Uterus (tissue), 4 donors: ENCODE data around the gene SLC36A4. TPM values are rescaled to one million over a fixed set of nuclear protein-coding genes. Genes with fewer than 3 reads are reported as not detected.

ENCODE experiments used
- DNase-seq, 2 donors: peaks; one replicate each; pipeline ENCODE4 v3.0.0-alpha.2; 2019 to 2020
- H3K27ac ChIP-seq, 2 donors: fragments of 200-600 bp; sonication (generic); 1 replicate in 1 of 2; 2 replicates in 1 of 2; pipeline ENCODE4 v1.5.1; 2016 to 2018
- H3K27me3 ChIP-seq, 2 donors: fragments of 200-600 bp; sonication (generic); one replicate each; pipeline ENCODE4 v1.5.1; 2018 to 2019; ENCODE audit warnings: control low read depth in 1 of 2
- H3K36me3 ChIP-seq, 2 donors: fragments of 200-600 bp; sonication (generic); one replicate each; pipeline ENCODE4 v1.5.1; 2019; ENCODE audit warnings: control low read depth in 1 of 2
- H3K4me1 ChIP-seq, 2 donors: fragments of 200-600 bp; sonication (generic); one replicate each; pipeline ENCODE4 v1.5.1; 2018 to 2019; ENCODE audit warnings: control low read depth in 1 of 2
- H3K4me3 ChIP-seq, 2 donors: fragments of 200-600 bp; sonication (generic); 1 replicate in 1 of 2; 2 replicates in 1 of 2; pipeline ENCODE4 v1.5.1; 2018 to 2019; ENCODE audit warnings: mild to moderate bottlenecking in 1 of 2
- H3K9me3 ChIP-seq, 2 donors: fragments of 200-600 bp; sonication (generic); one replicate each; pipeline ENCODE4 v1.5.1; 2019; ENCODE audit warnings: control low read depth in 1 of 2
- CTCF ChIP-seq, 4 experiments: fragments of 200-600 bp in 2 of 4; fragments of 450-650 bp in 2 of 4; sonication (generic) in 2 of 4; IDR thresholded peaks; one replicate each; pipeline ENCODE4 v1.5.1; 2016 to 2019; ENCODE audit warnings: antibody characterized with exemption in 4 of 4, mild to moderate bottlenecking in 2 of 4, moderate library complexity in 1 of 4
- POLR2A ChIP-seq, 2 donors: fragments of 450-650 bp; IDR thresholded peaks; one replicate each; pipeline ENCODE4 v1.6.1; 2016; ENCODE audit warnings: antibody characterized with exemption in 2 of 2, mild to moderate bottlenecking in 1 of 2, moderate library complexity in 1 of 2
- intact Hi-C: fragments of 100-400 bp; cut with DNase I; formaldehyde crosslinking; loops from one replicate; pipeline ENCODE4 v1.15.1; 2023; ENCODE audit warnings: low total_unique reads
- total RNA-seq, 4 donors: library from RNA; depleted of rRNA in 3 of 4; stranded (reverse); fragments of >200 nt in 3 of 4; gene quantifications; one replicate each; pipeline versions ENCODE4 v1.1.0 to v1.2.4, GENCODE V29; 2014 to 2023
- donor health status: DM: yes; HTN: yes; CAD: no.

The SLC36A4 gene
- total RNA-seq, 4 donors from 2014 or later = 24.5 to 49.4 (median 29.4) TPM

GRCh38 chr11:93236741-93237675 is 39.2 kb upstream of the SLC36A4 start:
- H3K9me3 ChIP-seq = no peaks in the 10 kb centered on the region
- H3K27ac ChIP-seq = no peak overlapping the region
- no peaks in the 10 kb centered on the region for H3K27me3 ChIP-seq
- no peak overlapping the region for H3K4me3 ChIP-seq
- no peaks in the 10 kb centered on the region for H3K4me1 ChIP-seq
- intact Hi-C loops = loop anchor here (10.0 kb wide), 1 partner anchor 418 kb away; no protein-coding TSS in a partner anchor
- no peak for DNase-seq
- peak in 3 of 4 experiments; percentile 30 to 36 (median 35) for TF ChIP-seq CTCF (IDR thresholded peaks at IDR 0.05)
- no peak for TF ChIP-seq POLR2A (IDR thresholded peaks at IDR 0.05)
- H3K36me3 ChIP-seq = no peaks in the 10 kb centered on the region

GRCh38 chr11:93234602-93235207 is 36.9 kb upstream of the SLC36A4 start:
- Histone ChIP-seq H3K27me3 (no peaks in the 10 kb centered on the region), H3K4me3 (no peak overlapping the region), H3K36me3 (no peaks in the 10 kb centered on the region), H3K4me1 (no peaks in the 10 kb centered on the region), H3K9me3 (no peaks in the 10 kb centered on the region), H3K27ac (no peak overlapping the region)
- peak; percentile 78 to 90 (median 81) for TF ChIP-seq CTCF (IDR thresholded peaks at IDR 0.05)
- TF ChIP-seq POLR2A (IDR thresholded peaks at IDR 0.05) = no peak
- intact Hi-C loops = loop anchor here (10.0 kb wide), 1 partner anchor 420 kb away; no protein-coding TSS in a partner anchor
- DNase-seq = peak; percentile 64 to 67

GRCh38 chr11:93229876-93230275 is 32.1 kb upstream of the SLC36A4 start:
- H3K27me3 ChIP-seq = no peaks in the 10 kb centered on the region
- no peak for TF ChIP-seq POLR2A (IDR thresholded peaks at IDR 0.05)
- TF ChIP-seq CTCF (IDR thresholded peaks at IDR 0.05) = no peak
- no peak overlapping the region for H3K27ac ChIP-seq
- H3K36me3 ChIP-seq = no peaks in the 10 kb centered on the region
- H3K9me3 ChIP-seq = no peaks in the 10 kb centered on the region
- intact Hi-C loops = loop anchor here (10.0 kb wide), 1 partner anchor 425 kb away; no protein-coding TSS in a partner anchor
- DNase-seq = no peak
- H3K4me1 ChIP-seq = no peaks in the 10 kb centered on the region
- H3K4me3 ChIP-seq = no peak overlapping the region

- intact Hi-C loops = no loop called here
- TF ChIP-seq CTCF (IDR thresholded peaks at IDR 0.05) = peak in 3 of 4 experiments; percentile 21 to 49 (median 42)
- TF ChIP-seq POLR2A (IDR thresholded peaks at IDR 0.05) = no peak
- no peak for DNase-seq
- Histone ChIP-seq H3K36me3 (no peaks in the 10 kb centered on the region), H3K4me1 (no peaks in the 10 kb centered on the region), H3K9me3 (no peaks in the 10 kb centered on the region), H3K27me3 (no peaks in the 10 kb centered on the region), H3K27ac (no peak overlapping the region), H3K4me3 (no peak overlapping the region)
These were observed 27.9 kb upstream of the SLC36A4 start for GRCh38 chr11:93225662-93226061.

GRCh38 chr11:93221539-93221938 is 23.7 kb upstream of the SLC36A4 start:
- no peaks in the 10 kb centered on the region for H3K27me3 ChIP-seq
- H3K9me3 ChIP-seq = no peaks in the 10 kb centered on the region
- no peaks in the 10 kb centered on the region for H3K4me1 ChIP-seq
- H3K4me3 ChIP-seq = no peak overlapping the region
- no peaks in the 10 kb centered on the region for H3K36me3 ChIP-seq
- H3K27ac ChIP-seq = no peak overlapping the region
- no peak for DNase-seq
- intact Hi-C loops = no loop called here
- TF ChIP-seq POLR2A (IDR thresholded peaks at IDR 0.05) (no peak), CTCF (IDR thresholded peaks at IDR 0.05) (no peak)
